Stimulated activated CD4-positive, alpha-beta T cell treated with anti-CD3 and anti-CD28 coated beads, Interleukin-2, amount 100 ng/mL, for 24 hours (primary cell): ENCODE results near the gene FLCN.
"Not testable (repeated sequence)": the region's sequence is repeated elsewhere in the genome, so short reads cannot be mapped to it uniquely, and the experiment has no call there.

Experiments used
- DNase-seq, 2 donors: peaks; one replicate each; pipeline ENCODE4 v3.0.0-alpha.2; 2020

The FLCN gene, protein sequence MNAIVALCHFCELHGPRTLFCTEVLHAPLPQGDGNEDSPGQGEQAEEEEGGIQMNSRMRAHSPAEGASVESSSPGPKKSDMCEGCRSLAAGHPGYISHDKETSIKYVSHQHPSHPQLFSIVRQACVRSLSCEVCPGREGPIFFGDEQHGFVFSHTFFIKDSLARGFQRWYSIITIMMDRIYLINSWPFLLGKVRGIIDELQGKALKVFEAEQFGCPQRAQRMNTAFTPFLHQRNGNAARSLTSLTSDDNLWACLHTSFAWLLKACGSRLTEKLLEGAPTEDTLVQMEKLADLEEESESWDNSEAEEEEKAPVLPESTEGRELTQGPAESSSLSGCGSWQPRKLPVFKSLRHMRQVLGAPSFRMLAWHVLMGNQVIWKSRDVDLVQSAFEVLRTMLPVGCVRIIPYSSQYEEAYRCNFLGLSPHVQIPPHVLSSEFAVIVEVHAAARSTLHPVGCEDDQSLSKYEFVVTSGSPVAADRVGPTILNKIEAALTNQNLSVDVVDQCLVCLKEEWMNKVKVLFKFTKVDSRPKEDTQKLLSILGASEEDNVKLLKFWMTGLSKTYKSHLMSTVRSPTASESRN

DNA sequence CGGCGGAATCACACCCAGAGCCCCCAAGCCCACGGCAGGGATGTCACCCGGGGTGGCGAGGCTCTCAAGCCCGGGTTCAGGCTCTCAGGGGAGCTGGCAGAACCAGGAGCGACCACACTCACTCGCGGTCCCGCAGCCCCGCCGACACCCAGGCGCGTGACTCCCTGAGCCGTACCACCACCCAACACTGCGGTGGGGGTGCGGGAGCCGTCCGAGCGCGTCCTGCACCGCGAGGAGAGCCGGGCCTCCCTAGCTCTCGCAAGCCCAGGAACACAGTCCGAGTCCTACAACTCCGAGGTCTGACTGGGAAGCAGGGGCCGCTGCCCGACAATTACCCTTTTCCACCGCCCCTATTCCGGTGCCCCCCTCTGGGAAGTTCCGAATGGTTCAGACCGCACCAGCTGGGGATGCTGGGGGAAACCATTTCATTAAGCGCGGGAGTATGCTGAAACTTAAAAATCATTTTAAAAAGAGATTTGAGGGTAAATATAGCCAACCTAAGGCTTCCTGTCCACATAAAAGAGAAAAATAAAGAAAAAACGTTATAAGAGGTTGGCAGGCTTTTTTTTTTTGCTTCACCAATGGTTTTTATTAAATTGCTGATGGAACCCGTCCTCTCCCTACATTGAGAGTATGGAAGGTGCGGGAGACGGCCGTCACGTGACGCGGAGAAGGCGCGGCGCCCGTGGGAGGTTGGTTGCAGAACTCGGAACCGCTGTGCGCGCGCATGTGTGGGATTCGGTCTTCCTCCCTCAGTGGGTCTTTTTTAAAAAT lies at the start of gene FLCN:
Gene FLCN, minus strand, starts transcription at position 143 of the 774 bp plus-strand sequence. CDS start 9,031 bp downstream, outside the sequence.
- peak; percentile 91 to 93 for DNase-seq

DNA sequence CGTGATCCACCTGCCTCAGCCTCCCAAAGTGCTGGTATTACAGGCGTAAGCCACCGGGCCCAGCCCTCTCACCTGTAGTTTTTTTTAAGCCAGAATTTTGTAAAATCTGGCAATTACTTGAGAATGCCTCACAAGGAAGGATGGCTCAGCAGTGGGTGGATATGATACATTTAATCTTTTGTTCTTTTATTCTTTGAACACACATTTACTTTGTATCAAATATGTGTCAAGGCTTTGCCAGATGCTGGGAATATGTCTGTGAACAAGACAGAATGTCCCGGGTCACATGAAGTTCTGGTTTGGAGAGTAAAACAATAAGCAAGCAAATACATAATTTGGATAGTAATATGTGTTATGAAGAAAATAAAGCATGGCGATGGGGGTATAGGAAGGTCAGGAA lies 49.0 kb upstream of the FLCN start:
- no peak for DNase-seq

DNA sequence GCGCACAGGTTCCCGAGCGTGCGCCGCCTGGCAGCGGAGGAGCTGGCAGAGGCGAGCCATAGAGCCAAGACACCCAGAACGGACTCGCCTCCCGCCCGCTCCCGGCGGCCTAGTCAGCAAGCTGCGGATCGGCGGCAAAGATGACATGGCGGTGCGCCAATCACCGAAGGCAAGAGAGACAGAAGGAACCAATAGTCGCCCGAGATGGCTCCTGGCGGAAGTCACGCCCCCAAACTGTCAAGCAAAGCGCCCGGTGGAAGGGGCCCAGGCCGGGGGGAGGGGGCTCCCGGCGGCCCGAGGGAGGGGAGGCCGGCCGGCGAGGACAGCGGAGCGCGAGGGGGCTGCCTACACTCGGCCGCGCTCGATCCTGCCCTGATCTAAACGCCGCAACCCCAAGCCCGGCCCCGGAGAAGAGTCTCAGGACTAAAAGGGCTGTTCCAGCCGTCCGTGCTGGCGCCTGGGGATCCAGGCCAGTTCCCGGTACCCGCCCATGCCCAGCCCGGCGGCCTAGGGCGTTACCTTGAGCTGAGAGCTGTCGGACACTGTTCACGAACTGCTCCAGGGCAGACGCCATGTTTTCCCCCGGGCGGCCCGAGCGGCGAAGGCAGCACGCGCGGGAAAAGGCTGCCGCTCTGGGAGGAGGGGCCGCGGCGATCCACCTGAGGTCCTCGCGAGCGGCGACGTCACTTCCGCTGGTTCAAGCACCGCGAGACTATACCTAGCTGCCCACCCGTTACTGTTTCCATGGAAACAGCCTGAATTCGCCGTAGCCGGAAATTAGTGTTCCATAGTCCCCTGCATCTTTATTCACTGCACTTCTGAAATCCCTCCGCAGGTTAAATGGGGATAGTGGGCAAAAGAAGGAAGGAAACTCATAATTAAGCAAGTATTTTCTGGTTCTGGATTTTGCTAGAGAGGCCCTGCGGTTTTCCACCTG lies 43.9 kb upstream of the FLCN start, which contains the start of gene COPS3:
Gene COPS3, minus strand, starts transcription at position 634 of the 937 bp plus-strand sequence. Its CDS starts 60 bp downstream, at position 574.
- peak; percentile 96 to 98 for DNase-seq

DNA sequence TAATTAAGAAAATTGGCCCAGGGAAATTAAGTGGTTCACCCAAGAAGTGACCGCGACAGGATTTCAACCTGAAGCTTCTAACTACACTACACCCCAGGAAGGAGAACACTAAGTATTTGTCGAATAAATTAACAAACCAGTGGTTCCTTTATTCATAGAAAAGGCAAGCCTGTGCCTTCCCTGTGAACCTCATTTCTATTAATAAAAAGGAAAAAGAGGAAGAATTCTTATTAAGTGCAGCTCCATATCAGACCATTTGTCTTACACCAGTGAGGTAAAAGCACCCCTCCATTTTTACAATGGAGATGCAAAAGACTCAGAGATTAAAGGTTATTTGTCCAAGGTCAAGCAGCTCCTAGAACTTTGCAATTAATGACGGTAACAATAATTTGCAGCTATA lies 42.3 kb upstream of the FLCN start:
- DNase-seq, result no peak

DNA sequence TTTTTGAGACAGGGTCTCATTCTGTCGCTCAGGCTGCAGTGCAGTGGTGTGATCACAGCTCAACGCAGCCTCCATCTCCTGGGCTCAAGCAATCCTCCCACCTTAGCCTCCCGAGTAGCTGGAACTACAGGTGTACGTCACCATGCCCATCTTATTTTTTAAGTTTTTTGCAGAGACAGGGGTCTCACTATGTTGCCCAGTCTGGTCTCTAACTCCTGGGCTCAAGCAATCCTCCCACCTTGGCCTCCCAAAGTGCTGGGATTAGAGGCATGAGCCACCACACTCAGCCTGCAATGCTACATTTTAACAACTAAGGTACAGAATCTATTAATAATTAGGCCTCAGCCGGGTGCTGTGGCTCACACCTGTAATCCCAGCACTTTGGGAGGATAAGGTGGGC lies 40.5 kb upstream of the FLCN start:
- DNase-seq, result not testable (repeated sequence)

DNA sequence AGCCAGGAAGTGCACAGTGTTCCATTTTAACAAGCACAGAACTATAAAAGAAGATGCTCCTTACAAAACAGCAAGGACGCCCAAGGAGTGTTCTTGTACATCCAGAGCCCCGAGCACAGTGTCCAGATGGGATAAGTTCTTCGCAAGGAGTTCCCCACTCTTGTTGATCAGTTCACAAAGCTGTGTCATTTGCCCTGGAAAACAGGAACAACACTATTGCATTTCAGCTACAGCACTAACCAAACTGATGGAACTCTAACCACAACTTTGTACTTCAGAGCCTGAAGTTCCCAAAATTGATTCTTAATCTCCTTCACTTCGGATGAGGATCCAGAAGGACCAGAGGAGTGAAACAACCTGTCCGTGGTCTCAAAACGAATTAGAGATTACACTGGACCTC lies 39.0 kb upstream of the FLCN start:
- DNase-seq, result no peak

DNA sequence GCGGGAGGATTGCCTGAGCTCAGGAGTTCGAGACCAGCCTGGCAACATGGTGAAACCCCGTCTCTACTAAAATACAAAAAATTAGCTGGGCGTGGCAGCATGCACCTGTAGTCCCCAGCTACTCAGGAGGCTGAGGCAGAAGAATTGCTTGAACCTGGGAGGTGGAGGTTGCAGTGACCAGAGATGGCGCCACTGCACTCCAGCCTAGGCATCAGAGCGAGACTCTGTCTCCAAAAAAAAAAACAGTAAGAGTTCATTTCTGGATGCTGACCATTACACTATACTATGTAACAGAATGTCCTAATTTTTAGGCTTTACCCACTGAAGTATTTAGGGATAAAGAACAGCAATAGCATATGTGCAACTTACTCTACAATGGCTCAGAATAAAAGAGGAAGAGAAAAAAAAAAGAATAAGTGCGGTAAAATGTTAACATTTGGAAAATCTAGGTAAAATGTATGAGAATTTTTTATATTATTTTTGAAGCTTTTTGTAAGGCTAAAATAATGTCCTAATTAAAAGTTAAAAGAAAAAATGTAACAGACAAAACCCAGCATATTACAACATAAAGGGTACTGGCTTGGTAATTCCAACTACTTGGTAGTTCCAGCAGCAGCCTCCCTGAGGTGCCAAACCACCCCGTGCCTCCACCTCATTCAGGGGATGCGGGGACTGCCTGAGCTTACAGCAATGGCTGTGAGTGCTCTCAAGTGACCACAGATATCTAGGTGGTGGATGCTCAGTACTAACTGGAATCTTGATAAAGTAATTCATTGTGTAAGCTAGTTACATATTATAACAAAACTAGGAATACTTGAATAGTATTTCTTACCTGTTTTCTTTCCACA lies 33.2 kb upstream of the FLCN start:
- peak; percentile 23 to 25 for DNase-seq

DNA sequence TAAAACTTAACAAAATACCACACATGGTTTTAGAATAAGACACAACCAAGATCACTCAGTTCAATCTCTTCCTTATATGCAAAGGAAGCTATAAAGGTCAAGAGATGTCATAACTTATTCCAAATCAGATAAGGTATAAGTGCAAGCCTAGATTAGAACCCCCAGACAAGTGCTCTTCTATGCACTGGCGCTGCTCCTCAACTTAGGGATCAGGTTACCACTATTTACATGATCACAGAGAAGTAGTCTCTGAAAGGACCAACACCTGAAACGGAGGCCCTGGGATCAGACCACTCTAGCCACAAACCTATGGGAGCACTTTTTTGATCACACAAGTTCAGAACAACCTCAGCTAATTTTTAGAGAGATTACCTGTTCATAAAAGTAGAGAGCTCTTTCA lies 27.5 kb upstream of the FLCN start:
- no peak for DNase-seq

DNA sequence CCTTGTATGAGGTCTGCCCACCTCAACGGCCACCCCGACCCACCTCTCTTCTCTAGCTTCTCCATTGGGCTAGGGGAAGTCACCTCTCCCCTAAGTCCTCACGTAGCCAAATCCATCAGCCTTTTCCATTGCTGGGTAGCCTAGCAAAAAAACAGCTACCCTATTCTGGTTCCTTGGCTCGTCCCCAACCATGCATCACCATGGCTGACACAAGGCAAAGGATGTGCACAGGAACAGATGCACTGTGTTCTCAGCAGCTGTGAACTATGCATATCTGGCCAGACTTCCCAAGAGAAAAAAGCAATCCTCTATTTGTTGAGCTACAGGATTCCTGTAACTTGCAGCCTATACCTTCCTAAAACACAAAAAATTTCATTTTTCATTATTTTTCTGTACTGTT lies 22.0 kb upstream of the FLCN start:
- no peak for DNase-seq

DNA sequence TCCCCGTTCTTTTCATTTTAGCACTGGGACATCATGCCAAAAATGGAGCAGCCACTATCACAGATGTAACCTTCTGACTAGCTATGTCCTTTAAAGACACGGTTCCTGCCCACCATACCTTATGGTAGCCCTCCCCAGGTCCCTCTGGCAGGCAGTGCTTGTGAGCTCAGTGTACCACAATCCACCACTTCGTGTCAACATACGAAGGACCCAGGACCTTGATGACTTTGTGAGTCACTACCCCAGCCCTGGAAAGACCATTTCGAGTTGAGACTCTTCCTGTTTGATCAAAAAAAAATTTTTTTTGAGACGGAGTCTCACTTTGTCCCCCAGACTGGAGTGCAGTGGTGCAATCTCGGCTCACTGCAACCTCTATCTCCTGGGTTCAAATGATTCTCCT lies 21.0 kb upstream of the FLCN start:
- no peak for DNase-seq

DNA sequence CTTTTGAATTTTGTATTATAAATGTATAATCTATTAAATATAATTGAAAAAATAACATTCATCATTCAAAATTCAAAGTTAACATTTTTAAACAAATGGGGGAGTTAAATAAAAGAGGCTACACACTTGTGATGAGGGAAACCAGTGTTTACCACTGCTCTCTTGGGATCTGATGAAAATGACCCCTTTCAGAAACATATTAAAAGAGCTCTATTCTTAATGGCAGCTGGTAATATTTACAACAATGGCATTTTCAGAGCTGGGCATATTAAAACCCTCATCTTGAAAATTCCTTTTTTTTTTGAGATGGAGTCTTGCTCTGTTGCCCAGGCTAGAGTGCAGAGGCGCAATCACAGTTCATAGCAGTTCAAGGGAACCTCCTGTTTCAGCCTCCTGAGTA lies 19.3 kb upstream of the FLCN start:
- no peak for DNase-seq

DNA sequence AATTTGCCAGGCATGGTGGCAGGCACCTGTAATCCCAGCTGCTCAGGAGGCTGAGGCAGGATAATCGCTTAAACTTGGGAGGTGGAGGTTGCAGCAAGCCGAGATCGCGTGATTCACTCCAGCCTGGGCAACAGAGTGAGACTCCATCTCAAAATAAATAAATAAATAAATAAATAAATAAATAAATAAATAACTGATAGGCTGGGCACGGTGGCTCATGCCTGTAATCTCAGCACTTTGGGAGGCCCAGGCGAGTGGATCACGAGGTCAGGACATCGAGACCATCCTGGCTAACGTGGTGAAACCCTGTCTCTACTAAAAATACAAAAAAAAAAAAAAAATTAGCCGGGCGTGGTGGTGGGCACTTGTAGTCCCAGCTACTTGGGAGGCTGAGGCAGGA lies 18.7 kb upstream of the FLCN start:
- not testable (repeated sequence) for DNase-seq

DNA sequence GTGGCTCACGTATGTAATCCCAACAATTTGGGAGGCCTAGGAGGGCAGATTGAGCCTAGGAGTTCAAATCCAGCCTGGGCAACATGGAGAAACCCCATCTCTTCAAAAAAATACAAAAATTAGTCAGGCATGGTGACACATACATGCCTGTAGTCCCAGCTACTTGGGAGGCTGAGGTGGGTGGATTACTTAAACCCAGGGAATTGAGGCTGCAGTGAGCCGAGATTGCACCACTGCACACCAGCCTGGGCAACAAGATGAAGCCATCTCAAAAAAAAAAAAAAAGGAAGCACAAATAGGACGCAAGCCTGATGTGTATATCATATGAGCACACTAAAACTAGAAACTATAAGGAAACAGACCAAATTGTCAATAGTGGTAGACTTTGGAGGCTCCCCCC lies 17.1 kb upstream of the FLCN start:
- DNase-seq, result no peak

DNA sequence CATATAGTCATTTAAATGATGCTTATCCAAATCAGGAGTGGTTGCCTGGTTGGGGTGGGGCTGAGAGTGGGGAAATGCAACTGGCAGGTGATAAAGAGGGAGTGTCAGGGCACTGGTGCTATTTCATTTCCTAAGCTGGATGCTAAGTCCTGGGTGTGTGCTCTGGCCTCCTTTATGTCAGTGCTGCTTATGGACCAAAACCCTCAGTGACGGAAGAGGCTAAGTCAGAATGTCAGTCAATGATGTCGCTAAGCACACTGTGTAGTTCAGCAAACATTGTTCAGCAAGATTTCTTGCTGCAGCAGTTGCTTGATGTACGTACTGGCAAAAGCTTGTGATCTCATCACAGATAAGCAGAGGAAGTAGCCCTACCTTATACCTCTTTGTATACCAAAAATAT lies 16.4 kb upstream of the FLCN start:
- DNase-seq, result no peak

DNA sequence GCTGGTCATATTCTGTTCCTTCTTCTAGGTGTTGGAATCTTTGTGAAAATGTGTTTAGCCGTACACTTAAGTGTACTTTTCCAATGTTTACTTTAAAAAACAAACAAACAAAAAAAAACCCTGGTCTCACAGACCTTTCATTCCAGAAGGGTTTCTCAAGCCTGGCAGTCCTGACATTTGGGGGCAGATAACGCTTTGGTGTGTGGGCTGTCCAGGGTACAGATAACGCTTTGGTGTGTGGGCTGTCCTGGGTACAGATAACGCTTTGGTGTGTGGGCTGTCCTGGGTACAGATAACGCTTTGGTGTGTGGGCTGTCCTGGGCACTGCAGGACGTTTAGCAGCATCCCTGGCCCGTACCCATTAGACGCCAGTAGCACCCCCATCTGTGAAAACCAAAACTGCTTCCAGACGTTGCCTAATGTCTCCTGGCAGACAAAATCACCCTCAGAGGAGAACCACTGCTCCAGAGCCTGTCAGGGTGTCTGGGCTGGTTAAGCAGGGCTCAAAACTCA lies 15.2 kb upstream of the FLCN start:
- no peak for DNase-seq

DNA sequence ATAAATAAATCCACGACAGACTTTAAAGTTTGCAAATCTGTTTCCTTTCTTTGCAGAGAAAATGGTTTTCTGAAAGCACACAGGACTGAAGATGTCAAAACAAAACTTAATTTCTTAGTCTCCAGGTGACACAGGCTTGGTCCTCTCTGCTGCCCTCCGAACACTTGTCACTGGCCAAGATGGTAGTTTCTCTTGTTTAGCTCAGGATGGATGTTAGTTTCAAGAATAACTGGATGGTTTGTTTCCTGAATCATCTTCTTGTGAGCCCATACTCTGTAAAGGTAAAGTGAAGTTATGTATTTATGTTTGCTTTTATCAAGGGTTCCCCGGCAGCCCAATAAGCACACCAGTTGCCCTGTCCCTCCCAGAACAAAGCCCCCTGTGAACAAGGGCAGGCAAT lies 9.9 kb upstream of the FLCN start:
- DNase-seq, result no peak

DNA sequence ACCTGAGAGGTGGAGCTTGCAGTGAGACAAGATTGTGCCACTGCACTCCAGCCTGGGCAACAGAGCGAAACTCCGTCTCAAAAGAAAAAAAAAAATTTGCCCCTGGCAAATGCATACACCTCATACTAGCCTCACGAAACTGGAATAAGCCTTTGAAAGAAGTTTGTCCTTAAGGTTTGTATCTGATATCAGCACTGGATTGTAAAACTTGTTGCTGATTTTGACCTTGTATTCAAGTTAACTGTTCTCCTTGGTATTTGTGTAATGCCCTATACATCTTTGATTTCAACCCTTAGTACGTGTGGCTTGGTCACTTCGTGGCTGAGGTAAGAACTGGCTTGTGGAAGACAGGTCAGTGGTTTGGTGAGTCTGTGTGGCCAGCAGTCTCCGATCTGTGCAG lies 6.2 kb upstream of the FLCN start:
- no peak for DNase-seq

DNA sequence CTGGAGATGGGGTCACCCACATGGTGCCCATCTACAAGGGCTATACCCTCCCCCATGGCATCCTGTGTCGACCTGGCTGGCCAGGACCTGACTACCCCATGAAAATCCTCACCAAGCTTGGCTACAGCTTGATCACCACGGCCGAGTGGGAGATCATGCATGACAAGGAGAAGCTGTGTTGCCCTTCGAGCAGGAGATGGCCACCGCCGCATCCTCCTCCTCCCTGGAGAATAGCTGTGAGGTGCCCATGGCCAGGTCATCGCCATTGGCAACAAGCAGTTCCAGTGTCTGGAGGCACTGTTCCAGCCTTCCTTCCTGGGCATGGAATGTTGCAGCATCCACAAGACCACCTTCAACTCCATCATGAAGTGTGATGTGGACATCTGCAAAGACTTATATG lies 5.3 kb upstream of the FLCN start:
- no peak for DNase-seq

DNA sequence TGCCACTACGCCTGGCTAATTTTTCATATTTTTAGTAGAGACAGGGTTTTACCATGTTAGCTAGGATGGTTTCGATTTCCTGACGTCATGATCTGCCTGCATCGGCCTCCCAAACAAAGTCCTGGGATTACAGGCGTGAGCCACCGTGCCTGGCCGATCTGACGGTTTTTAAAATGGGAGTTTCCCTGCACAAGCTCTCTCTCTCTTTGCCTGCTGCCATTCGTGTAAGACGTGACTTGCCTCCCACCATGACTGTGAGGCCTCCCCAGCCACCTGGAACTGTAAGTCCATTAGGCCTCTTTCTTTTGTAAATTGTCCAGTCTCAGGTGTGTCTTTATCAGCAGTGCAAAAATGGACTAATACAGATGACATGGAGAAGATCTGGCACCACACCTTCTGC lies 4.7 kb upstream of the FLCN start:
- no peak for DNase-seq

DNA sequence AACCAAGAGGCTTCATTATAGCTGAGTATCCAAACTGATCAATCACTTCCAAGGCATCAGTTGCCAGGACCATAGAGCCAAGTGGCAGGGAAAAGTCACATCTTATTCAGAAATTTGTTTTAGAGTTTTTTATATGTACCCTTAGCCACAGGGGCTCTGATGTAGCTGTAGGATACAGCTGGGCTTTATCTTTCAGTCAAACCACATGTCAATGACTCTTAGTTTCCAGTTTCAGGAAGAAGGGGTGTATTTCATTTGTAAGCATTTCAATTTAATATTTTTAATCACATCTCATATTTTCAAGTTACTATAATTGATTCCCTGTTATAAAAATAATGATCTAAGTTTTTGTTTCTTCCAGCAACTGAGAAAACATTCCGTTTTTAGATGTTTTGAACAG lies 2.9 kb upstream of the FLCN start:
- no peak for DNase-seq

DNA sequence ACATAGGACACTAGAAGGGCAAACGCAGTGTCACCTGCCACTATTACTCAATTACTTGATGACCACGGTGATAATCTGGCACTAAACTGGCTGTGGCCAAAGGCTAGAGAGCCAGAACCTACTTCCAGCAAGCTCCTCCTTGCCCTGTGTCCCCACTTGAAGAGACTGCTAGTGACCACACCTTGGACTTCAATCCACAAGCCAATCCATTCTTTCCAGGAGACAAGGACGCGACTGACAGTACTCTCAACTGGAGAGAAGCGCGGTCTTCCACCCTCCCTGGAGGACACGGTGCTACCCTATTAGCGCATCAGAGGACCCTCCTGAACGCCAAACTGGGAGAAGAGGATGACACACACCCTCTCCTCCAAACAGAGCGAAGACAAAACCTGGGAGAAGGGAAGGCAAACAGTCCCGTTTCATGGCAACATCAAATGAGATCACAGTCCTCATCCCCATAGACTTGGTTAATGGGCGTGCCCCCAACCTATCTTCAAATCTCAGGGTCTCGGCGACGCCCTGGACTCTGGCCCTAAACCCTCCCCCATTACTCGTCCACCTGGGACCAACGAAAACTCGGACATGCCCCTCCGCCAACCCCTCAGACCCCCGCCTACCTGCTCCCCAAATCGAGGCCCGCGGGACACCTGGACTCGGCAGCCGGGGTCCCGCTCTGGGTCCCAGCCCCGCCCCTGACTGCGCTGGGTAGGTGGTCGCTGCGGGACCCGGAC lies 508 bp downstream of the FLCN start:
- no peak for DNase-seq
